GM23338 (cell line): Measurements from ENCODE around the gene USP32. TPM values are rescaled to one million over a fixed set of nuclear protein-coding genes. Genes with fewer than 3 reads are reported as not detected.

Source experiments
- CREB1 ChIP-seq: fragments of 250-450 bp; sonication (Bioruptor Pico); IDR thresholded peaks from 2 replicates; pipeline ENCODE4 v1.5.0; 2020; ENCODE audit warnings: low read depth, mild to moderate bottlenecking, moderate library complexity
- ETS1 ChIP-seq: IDR thresholded peaks from 2 replicates; pipeline ENCODE4 v1.6.1; 2016; ENCODE audit warnings: antibody characterized with exemption
- EZH2 ChIP-seq: fragments of 200-600 bp; sonication (generic); IDR thresholded peaks from one replicate; pipeline ENCODE4 v1.8.0; 2017; ENCODE audit warnings: antibody characterized with exemption, mild to moderate bottlenecking, low read depth; ENCODE audit not compliant: unreplicated experiment
- NANOG ChIP-seq: IDR thresholded peaks from 2 replicates; pipeline ENCODE4 v1.6.1; 2016; ENCODE audit warnings: antibody characterized with exemption, borderline replicate concordance
- POLR2AphosphoS5 ChIP-seq: IDR thresholded peaks from 2 replicates; pipeline ENCODE4 v1.6.1; 2016; ENCODE audit warnings: antibody characterized with exemption, low read depth
- STAT1 ChIP-seq: IDR thresholded peaks from one replicate; pipeline ENCODE4 v1.6.1; 2016; ENCODE audit warnings: antibody characterized with exemption; ENCODE audit not compliant: unreplicated experiment
- ZNF114 ChIP-seq: fragments of 250-450 bp; sonication (Bioruptor Pico); IDR thresholded peaks from 2 replicates; pipeline ENCODE4 v1.5.0; 2020; ENCODE audit warnings: mild to moderate bottlenecking, moderate library complexity
- ZNF331 ChIP-seq: fragments of 250-450 bp; sonication (Bioruptor Pico); IDR thresholded peaks from 2 replicates; pipeline ENCODE4 v1.5.0; 2020; ENCODE audit warnings: low read depth, mild to moderate bottlenecking, moderate library complexity
- polyA plus RNA-seq: library from polyadenylated mRNA; unstranded; fragments of >200 nt; fragmentation: Nextera tagmentation; extraction: Ambion mirVana; gene quantifications from 2 replicates; pipeline ENCODE4 v1.2.1, GENCODE V29; 2016
- total RNA-seq: library from RNA; depleted of rRNA; stranded (reverse); fragments of >200 nt; shearing (Covaris generic); gene quantifications from 2 replicates; pipeline ENCODE4 v1.2.3, GENCODE V29; 2014
- TF ChIP-seq, protein P1 (sequence below): fragments of 250-450 bp; sonication (Bioruptor Pico); IDR thresholded peaks from 2 replicates; pipeline ENCODE4 v1.5.0; 2020; ENCODE audit warnings: mild to moderate bottlenecking, moderate library complexity
- TF ChIP-seq, protein P2 (sequence below), 2 experiments: fragments of 200-600 bp in 1 of 2; sonication (generic) in 1 of 2; conservative IDR thresholded peaks; 2 replicates each; pipeline versions ENCODE4 v1.5.1 to v1.6.1; 2016 to 2017; ENCODE audit warnings: antibody characterized with exemption in 2 of 2, low read depth in 2 of 2, mild to moderate bottlenecking in 2 of 2, moderate library complexity in 1 of 2

The USP32 gene
- total and polyA plus RNA-seq, 2 experiments from 2014 or later = 43.6 to 129 TPM

- TF ChIP-seq, protein P1, sequence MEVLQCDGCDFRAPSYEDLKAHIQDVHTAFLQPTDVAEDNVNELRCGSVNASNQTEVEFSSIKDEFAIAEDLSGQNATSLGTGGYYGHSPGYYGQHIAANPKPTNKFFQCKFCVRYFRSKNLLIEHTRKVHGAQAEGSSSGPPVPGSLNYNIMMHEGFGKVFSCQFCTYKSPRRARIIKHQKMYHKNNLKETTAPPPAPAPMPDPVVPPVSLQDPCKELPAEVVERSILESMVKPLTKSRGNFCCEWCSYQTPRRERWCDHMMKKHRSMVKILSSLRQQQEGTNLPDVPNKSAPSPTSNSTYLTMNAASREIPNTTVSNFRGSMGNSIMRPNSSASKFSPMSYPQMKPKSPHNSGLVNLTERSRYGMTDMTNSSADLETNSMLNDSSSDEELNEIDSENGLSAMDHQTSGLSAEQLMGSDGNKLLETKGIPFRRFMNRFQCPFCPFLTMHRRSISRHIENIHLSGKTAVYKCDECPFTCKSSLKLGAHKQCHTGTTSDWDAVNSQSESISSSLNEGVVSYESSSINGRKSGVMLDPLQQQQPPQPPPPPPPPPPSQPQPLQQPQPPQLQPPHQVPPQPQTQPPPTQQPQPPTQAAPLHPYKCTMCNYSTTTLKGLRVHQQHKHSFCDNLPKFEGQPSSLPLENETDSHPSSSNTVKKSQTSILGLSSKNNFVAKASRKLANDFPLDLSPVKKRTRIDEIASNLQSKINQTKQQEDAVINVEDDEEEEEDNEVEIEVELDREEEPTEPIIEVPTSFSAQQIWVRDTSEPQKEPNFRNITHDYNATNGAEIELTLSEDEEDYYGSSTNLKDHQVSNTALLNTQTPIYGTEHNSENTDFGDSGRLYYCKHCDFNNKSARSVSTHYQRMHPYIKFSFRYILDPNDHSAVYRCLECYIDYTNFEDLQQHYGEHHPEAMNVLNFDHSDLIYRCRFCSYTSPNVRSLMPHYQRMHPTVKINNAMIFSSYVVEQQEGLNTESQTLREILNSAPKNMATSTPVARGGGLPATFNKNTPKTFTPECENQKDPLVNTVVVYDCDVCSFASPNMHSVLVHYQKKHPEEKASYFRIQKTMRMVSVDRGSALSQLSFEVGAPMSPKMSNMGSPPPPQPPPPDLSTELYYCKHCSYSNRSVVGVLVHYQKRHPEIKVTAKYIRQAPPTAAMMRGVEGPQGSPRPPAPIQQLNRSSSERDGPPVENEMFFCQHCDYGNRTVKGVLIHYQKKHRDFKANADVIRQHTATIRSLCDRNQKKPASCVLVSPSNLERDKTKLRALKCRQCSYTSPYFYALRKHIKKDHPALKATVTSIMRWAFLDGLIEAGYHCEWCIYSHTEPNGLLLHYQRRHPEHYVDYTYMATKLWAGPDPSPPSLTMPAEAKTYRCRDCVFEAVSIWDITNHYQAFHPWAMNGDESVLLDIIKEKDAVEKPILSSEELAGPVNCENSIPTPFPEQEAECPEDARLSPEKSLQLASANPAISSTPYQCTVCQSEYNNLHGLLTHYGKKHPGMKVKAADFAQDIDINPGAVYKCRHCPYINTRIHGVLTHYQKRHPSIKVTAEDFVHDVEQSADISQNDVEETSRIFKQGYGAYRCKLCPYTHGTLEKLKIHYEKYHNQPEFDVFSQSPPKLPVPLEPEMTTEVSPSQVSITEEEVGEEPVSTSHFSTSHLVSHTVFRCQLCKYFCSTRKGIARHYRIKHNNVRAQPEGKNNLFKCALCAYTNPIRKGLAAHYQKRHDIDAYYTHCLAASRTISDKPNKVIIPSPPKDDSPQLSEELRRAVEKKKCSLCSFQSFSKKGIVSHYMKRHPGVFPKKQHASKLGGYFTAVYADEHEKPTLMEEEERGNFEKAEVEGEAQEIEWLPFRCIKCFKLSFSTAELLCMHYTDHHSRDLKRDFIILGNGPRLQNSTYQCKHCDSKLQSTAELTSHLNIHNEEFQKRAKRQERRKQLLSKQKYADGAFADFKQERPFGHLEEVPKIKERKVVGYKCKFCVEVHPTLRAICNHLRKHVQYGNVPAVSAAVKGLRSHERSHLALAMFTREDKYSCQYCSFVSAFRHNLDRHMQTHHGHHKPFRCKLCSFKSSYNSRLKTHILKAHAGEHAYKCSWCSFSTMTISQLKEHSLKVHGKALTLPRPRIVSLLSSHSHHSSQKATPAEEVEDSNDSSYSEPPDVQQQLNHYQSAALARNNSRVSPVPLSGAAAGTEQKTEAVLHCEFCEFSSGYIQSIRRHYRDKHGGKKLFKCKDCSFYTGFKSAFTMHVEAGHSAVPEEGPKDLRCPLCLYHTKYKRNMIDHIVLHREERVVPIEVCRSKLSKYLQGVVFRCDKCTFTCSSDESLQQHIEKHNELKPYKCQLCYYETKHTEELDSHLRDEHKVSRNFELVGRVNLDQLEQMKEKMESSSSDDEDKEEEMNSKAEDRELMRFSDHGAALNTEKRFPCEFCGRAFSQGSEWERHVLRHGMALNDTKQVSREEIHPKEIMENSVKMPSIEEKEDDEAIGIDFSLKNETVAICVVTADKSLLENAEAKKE (CRISPR knock-in tag) = no peak
- no peak for TF ChIP-seq CREB1 (CRISPR knock-in tag)
- no peak for TF ChIP-seq EZH2
- TF ChIP-seq, protein P2, sequence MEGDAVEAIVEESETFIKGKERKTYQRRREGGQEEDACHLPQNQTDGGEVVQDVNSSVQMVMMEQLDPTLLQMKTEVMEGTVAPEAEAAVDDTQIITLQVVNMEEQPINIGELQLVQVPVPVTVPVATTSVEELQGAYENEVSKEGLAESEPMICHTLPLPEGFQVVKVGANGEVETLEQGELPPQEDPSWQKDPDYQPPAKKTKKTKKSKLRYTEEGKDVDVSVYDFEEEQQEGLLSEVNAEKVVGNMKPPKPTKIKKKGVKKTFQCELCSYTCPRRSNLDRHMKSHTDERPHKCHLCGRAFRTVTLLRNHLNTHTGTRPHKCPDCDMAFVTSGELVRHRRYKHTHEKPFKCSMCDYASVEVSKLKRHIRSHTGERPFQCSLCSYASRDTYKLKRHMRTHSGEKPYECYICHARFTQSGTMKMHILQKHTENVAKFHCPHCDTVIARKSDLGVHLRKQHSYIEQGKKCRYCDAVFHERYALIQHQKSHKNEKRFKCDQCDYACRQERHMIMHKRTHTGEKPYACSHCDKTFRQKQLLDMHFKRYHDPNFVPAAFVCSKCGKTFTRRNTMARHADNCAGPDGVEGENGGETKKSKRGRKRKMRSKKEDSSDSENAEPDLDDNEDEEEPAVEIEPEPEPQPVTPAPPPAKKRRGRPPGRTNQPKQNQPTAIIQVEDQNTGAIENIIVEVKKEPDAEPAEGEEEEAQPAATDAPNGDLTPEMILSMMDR (conservative IDR thresholded peaks at IDR 0.05; ENCODE audit: low read depth in 2 of 2) = no peak
- no peak for TF ChIP-seq ZNF331
- no peak for TF ChIP-seq ETS1
- no peak for TF ChIP-seq STAT1
- TF ChIP-seq POLR2AphosphoS5 = no peak
- TF ChIP-seq ZNF114 (CRISPR knock-in tag) = no peak
- no peak for TF ChIP-seq NANOG
Measured at GRCh38 chr17:60362329-60362728, 29.6 kb downstream of the USP32 start (continued).
